Activated naive CD8-positive, alpha-beta T cell treated with anti-CD3 and anti-CD28 coated beads, Interleukin-2, amount 50 U/mL, for 24 hours (primary cell): Measurements from ENCODE around the gene PDGFC.

ENCODE experiments used
- ATAC-seq: fragments of 150-1000 bp; cut with Tn5 transposase; one replicate; pipeline ENCODE4 v1.10.0; 2021
- DNase-seq: peaks from one replicate; pipeline ENCODE4 v3.0.0; 2021
- H3K27ac Mint-ChIP-seq: one replicate; pipeline ENCODE4 v1.8.0; 2021; ENCODE audit warnings: mild to moderate bottlenecking, mixed read lengths
- H3K27me3 Mint-ChIP-seq: one replicate; pipeline ENCODE4 v1.8.0; 2021; ENCODE audit warnings: mixed read lengths
- H3K36me3 Mint-ChIP-seq: one replicate; pipeline ENCODE4 v1.8.0; 2021; ENCODE audit warnings: low read depth, mixed read lengths
- H3K4me1 Mint-ChIP-seq: one replicate; pipeline ENCODE4 v1.8.0; 2021; ENCODE audit warnings: mixed read lengths
- H3K4me3 Mint-ChIP-seq: one replicate; pipeline ENCODE4 v1.8.0; 2021; ENCODE audit warnings: mild to moderate bottlenecking, moderate library complexity, mixed read lengths
- H3K9me3 Mint-ChIP-seq: one replicate; pipeline ENCODE4 v1.8.0; 2021; ENCODE audit warnings: mixed read lengths

The PDGFC gene

DNA sequence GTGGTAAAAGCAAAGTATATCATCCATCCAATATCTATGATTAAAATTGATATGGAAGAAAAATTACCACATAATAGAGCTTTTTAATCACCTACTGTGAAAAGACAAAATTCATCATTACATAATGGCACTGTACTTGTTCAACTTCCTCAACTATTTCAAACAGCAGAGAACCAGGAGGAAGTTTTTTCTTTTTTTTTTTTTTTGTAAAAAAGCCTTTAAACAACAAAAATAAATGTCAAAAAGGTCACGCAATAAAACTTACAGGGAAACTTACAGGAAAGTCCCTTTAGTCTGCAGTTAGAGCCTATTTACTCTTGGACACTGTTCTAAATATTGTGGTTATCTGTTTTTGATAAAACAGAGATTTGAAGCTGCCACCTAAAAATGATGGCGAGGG lies 4.8 kb downstream of the PDGFC start:
- Mint-ChIP-seq H3K27me3 (peaks cover 41% of the 10 kb centered on the region), H3K36me3 (peaks cover 2% of the 10 kb centered on the region), H3K9me3 (peaks cover 4% of the 10 kb centered on the region), H3K4me1 (peaks cover 11% of the 10 kb centered on the region), H3K27ac (no peak overlapping the region), H3K4me3 (no peak overlapping the region)
- ATAC-seq (no peak), DNase-seq (no peak)

DNA sequence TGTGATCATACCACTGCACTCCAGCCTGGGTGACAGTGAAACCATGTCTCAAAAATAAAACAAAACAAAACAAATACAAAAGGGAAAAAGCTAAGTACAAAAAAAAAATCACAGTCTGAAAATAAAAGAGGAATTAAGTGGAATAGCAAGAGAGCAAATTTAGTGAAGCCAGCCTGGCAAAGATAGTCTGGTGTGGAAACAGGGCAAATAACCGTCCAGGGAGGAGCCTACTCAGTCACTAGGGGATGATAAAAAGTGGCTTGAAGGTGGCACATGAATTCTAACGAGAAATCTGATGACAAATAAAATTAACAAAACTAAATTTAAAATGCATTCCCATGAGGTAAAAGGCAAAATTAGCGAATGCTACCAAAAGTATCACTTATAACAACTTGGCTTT lies 8.2 kb downstream of the PDGFC start:
- peaks cover 15% of the 10 kb centered on the region for H3K27me3 Mint-ChIP-seq
- no peak for DNase-seq
- no peaks in the 10 kb centered on the region for H3K4me1 Mint-ChIP-seq
- no peak for ATAC-seq
- H3K27ac Mint-ChIP-seq: no peak overlapping the region
- no peaks in the 10 kb centered on the region for H3K36me3 Mint-ChIP-seq
- H3K9me3 Mint-ChIP-seq: no peaks in the 10 kb centered on the region
- no peak overlapping the region for H3K4me3 Mint-ChIP-seq

DNA sequence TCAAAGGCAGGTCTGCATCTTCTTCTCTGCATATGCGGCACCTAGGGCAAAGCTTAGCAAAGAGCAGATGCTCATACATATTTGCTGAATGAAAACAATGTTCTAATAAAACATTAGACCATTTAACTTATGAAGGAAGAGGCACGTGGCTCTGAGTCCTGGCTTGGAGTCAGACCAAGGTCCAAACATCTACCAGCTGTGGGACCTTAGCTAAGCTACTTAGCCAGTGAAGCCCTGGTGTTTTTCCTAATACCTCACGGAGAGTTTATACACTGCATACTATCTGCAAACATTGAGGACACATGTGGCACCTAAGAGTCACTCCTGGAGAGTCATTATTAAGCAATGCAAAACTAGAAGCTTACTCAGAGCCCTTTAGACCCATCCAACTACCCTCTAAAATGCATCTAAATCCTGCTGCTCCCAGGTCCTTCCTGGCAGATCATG lies 9.0 kb downstream of the PDGFC start:
- H3K27me3 Mint-ChIP-seq: peaks cover 8% of the 10 kb centered on the region
- no peak overlapping the region for H3K27ac Mint-ChIP-seq
- H3K4me3 Mint-ChIP-seq: no peak overlapping the region
- no peaks in the 10 kb centered on the region for H3K9me3 Mint-ChIP-seq
- no peaks in the 10 kb centered on the region for H3K4me1 Mint-ChIP-seq
- no peak for ATAC-seq
- no peaks in the 10 kb centered on the region for H3K36me3 Mint-ChIP-seq
- no peak for DNase-seq

DNA sequence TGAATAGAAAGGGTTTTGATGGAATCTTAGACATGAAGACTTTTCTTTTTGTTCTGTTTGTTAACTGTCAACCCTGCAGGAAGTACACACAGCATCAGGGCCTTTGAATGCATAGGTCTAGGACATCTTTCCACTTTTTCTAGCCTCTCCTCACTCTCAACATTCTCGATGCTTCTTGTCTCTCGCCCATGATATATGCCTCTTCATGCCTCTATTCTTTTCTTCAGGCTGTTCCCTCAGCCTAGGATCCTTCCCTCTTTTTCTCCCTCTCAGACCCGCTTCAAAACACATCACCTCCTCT lies 9.6 kb downstream of the PDGFC start:
- Mint-ChIP-seq H3K27me3 (peaks cover 3% of the 10 kb centered on the region), H3K4me1 (no peaks in the 10 kb centered on the region)

DNA sequence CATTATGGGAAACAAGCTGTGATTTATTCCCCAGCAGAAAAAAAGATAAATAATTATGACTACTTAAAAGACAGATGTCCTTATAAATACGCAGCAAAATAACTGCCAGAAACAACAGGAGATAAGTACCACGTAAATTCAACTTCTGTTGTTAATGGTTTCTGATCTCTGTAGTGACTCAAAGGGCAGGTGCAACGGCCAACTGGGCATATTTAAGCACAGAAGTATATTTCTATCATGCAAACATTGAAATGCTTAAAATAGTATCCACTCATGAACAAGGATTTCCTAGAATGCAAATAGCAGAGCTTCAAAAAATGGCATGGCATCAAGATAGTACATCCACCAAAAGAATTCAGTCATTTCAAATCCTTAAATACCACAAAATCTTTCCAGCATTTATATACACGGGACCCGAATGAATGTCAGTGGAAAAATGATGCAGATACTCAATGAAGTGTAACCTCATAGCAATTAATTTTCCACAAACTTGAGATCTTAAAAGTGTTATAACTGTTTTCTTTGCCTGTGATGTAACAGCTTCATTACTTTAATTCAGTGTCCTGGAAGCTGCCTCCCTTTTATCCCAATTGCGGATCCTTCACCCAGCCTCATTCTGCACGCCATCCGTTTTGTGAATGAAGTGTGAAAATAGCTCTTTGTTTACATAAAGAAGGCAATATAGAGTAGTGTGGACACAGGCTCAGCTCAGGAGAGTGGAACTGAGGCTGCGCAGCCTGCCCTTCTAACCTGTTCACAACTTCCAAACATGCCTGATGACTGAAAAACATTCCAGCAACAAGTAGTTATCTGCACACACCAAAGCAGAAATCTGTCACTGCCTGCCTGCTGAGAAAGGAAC lies 10.2 kb downstream of the PDGFC start:
- peaks cover 3% of the 10 kb centered on the region for H3K27me3 Mint-ChIP-seq
- ATAC-seq: no peak
- H3K9me3 Mint-ChIP-seq: peaks cover 5% of the 10 kb centered on the region
- no peaks in the 10 kb centered on the region for H3K4me1 Mint-ChIP-seq
- H3K36me3 Mint-ChIP-seq: no peaks in the 10 kb centered on the region
- no peak for DNase-seq
- no peak overlapping the region for H3K4me3 Mint-ChIP-seq
- no peak overlapping the region for H3K27ac Mint-ChIP-seq

More for the DNA sequence above, 9.6 kb downstream of the PDGFC start:
- Mint-ChIP-seq H3K4me3 (no peak overlapping the region), H3K36me3 (no peaks in the 10 kb centered on the region), H3K9me3 (peaks cover 4% of the 10 kb centered on the region), H3K27ac (no peak overlapping the region)
- ATAC-seq (no peak), DNase-seq (no peak)

DNA sequence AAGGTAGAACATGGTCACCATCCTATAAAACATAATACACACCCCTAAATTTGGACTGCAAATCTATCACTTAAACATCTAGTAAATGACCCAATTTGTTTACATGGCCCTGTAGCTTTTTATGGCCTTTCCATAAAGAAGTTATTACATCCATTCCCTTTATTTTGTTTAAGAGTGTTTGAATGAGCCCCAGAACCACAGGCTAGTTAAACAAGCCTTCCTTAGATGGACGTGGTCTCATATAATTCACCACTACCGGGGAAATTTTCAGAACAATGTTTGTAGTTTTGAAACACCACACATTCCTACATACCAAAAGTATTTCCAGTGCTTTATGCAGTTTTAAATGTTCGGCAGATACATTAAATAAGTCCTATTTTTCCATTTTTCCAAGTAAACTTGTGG lies 12.3 kb downstream of the PDGFC start:
- Mint-ChIP-seq H3K36me3 (no peaks in the 10 kb centered on the region), H3K27ac (no peak overlapping the region), H3K4me1 (no peaks in the 10 kb centered on the region), H3K4me3 (no peak overlapping the region), H3K27me3 (peaks cover 3% of the 10 kb centered on the region), H3K9me3 (peaks cover 5% of the 10 kb centered on the region)
- ATAC-seq: no peak
- DNase-seq: no peak

DNA sequence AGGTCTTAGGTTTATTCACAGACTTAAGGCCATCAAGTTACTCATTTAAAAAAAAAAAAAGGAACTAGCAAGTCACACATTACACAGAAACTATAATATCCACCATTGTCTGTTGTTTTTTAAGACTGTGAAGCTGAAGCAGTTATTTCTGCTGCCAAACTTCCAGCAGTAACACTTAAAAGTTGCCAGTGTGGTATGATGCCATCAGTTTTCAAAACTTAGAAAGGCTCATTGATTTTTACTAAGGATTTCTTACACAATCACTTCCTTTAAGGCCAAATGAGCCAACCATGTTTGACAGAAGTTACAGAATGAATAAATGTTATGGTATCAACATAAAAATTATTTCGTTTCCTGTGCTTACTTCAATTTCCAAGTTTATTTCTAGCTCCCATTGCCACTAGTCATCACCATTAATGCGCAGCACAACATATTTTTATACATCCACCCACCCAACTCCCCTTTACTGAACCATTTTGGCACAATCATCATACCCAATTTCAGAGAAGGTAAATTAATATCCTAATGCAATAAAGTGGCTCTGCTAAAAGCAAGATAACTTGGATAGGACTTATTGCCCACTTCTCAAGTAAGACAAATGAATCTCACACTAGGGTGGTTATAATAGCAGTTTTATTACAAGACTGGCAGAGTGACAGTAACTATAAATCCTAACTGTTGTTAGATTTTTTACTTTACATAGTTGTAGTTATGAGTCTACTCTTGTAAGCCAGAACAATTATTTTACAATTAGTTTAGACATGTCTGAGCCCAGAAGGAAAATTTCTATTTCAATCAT lies 13.1 kb downstream of the PDGFC start:
- DNase-seq (no peak), ATAC-seq (no peak)
- Mint-ChIP-seq H3K27me3 (peaks cover 3% of the 10 kb centered on the region), H3K4me3 (no peak overlapping the region), H3K4me1 (no peaks in the 10 kb centered on the region), H3K27ac (no peak overlapping the region), H3K36me3 (no peaks in the 10 kb centered on the region), H3K9me3 (peaks cover 5% of the 10 kb centered on the region)

DNA sequence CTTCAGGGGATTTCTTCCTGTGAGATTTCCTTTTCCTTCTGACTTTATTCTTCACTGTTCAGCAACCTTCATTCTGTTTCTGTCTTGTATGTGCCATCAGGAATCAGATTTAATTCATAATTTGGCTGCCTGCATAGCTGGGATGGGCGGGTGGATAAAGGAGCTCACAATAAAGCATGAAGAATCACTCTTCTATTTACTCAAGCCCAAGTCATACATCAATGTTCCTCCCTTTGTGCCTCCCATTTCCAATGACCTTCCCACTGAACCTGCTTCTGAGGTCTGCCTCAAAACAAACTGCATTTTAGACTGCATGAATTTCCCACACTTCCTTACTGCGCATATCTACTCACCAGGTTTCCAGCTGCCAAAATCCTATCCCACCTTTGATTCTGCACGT lies 14.0 kb downstream of the PDGFC start:
- DNase-seq: no peak
- no peaks in the 10 kb centered on the region for H3K4me1 Mint-ChIP-seq
- ATAC-seq: no peak
- H3K27me3 Mint-ChIP-seq: peaks cover 3% of the 10 kb centered on the region
- peaks cover 5% of the 10 kb centered on the region for H3K9me3 Mint-ChIP-seq
- no peak overlapping the region for H3K27ac Mint-ChIP-seq
- H3K36me3 Mint-ChIP-seq: no peaks in the 10 kb centered on the region
- H3K4me3 Mint-ChIP-seq: no peak overlapping the region

DNA sequence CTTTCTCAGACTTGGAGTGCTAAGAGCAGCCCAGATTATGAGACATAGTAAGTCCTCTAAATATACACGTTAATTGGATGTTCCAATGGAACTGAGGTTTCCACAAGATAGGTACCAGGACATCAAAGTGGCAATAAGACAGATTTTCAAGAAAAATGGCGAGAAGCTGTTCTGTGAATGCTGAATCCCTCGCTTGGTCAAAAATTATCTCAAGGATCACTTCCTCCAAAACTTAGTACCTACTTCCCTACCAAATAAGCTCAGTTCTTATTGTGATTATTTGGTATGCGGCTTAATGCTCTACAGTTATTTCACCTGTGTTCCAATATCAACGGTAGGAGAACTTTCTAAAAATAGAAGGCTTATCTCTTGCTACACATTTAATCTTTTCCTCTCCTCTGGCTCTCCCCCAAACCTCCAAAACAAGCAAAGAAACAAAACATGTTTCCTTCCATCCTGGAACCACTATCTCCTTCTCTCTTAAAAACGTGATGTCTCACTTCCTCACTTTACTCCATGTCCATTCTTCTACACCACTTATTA lies 14.7 kb downstream of the PDGFC start:
- ATAC-seq: no peak
- H3K4me1 Mint-ChIP-seq: no peaks in the 10 kb centered on the region
- no peaks in the 10 kb centered on the region for H3K36me3 Mint-ChIP-seq
- DNase-seq: no peak
- no peak overlapping the region for H3K4me3 Mint-ChIP-seq
- H3K27me3 Mint-ChIP-seq: no peaks in the 10 kb centered on the region
- H3K27ac Mint-ChIP-seq: no peak overlapping the region
- H3K9me3 Mint-ChIP-seq: peaks cover 5% of the 10 kb centered on the region

DNA sequence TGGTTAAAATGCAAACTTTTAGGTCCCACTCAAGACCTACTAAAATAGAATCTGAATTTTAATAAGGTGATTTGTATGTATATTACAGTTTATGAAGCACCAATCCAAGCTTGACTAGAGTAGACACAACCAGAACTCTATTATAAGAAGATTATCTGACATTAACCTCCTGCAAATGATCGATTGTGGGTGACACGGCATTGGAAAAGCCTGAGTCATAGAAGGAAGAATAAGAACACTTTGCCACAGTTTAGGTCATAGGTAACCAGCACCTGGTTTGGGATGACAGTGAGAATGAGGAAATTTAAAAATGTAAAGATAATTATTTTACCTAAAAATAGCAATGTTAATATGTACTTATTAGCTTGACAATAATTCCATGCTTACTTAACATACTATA lies 15.2 kb downstream of the PDGFC start:
- Mint-ChIP-seq H3K27me3 (no peaks in the 10 kb centered on the region), H3K4me3 (no peak overlapping the region), H3K9me3 (peaks cover 5% of the 10 kb centered on the region), H3K36me3 (no peaks in the 10 kb centered on the region), H3K27ac (no peak overlapping the region), H3K4me1 (no peaks in the 10 kb centered on the region)
- DNase-seq (no peak), ATAC-seq (no peak)

DNA sequence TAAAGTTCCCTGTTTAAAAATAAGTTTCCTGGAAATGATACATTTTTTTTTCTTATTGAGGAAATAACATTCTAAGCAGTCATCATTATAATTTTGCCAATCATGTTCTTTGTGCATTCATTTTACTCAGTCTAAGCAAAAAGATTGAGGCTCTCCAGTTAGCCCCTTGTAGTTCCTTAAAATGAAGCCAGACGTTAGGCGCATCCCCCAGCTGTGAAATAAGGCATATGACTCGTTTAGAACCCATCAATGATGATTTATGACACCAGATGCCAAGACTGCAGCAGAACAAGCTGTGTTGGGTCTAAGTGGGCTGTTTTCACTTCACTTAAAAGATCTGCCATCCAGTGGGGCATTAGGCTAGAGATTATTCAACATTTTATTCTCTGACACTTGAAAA lies 17.0 kb downstream of the PDGFC start:
- Mint-ChIP-seq H3K36me3 (no peaks in the 10 kb centered on the region), H3K9me3 (peaks cover 5% of the 10 kb centered on the region), H3K27ac (no peak overlapping the region), H3K4me3 (no peak overlapping the region), H3K4me1 (no peaks in the 10 kb centered on the region), H3K27me3 (no peaks in the 10 kb centered on the region)
- DNase-seq (no peak), ATAC-seq (no peak)

DNA sequence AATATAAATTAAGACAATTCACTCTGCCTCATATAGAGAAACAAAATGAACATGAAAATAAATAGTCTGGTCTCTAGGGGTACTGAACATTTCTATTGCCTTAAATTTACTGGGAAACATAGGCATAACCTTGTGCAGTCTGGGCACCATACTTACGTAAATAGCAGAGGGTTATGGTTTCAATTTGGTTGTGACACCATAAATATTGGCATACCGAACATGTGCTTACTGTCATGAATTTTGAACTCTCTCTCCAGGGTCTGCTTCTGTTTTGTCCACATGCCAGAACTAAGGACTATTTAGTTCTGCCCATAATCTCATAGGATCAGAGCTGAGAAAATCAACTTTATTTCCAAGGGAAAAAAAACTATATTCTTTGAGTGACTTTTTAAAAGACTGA lies 17.6 kb downstream of the PDGFC start:
- Mint-ChIP-seq H3K4me3 (no peak overlapping the region), H3K27me3 (no peaks in the 10 kb centered on the region), H3K36me3 (no peaks in the 10 kb centered on the region), H3K9me3 (peaks cover 5% of the 10 kb centered on the region), H3K4me1 (no peaks in the 10 kb centered on the region), H3K27ac (no peak overlapping the region)
- DNase-seq: no peak
- no peak for ATAC-seq

DNA sequence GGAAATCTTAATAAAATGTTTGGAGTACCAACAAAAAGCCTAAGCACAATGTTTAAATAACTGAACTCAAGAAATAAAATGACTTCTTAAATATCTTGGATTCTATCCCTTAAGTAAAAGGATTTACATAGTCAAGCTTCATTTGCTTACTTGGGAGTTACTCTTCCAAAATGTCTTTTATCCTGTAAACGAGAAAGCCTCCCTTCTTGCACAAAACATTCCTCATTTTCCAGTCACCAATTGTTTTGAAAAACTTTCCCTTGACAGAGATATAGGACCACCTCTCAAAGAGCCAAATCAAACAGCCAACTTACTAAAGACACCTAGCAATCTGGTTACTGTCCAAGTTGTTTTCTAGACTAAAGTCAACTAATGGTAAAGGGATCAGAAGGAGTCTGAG lies 18.6 kb downstream of the PDGFC start:
- Mint-ChIP-seq H3K4me1 (no peaks in the 10 kb centered on the region), H3K27ac (no peak overlapping the region), H3K4me3 (no peak overlapping the region), H3K9me3 (peaks cover 5% of the 10 kb centered on the region), H3K27me3 (no peaks in the 10 kb centered on the region), H3K36me3 (no peaks in the 10 kb centered on the region)
- ATAC-seq (no peak), DNase-seq (no peak)

DNA sequence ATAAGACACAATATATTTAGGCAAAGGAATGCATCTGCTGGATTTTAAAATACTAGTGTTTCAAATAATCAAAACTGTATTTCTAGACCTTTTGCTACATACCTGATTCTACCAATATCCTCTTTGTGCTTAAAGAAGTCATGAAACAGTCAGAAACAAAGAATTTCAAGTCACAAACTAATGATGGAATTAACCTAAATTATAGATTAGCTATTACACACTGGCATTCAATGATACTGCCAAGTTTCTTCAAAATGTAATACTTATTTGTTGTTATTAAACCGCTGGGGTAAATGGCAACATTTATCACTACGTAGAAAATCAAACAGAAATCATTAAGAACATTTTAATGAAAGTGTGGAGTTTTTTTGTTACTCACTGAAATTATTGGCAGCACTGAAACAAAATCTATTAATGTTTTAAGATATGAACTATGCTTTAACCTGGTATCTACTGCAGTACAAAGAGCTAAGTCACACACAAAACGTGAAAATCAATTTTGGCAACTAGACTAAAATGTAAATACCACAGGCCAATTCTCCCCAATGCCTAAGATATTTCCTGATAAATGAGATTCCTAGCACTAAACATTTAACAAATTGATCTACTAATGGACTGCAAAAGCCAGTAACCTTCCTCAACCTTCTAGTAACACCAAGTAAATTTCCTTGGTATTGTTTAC lies 19.4 kb downstream of the PDGFC start:
- Mint-ChIP-seq H3K27ac (no peak overlapping the region), H3K36me3 (no peaks in the 10 kb centered on the region), H3K4me3 (no peak overlapping the region), H3K4me1 (no peaks in the 10 kb centered on the region), H3K9me3 (peaks cover 3% of the 10 kb centered on the region), H3K27me3 (no peaks in the 10 kb centered on the region)
- no peak for DNase-seq
- ATAC-seq: no peak

DNA sequence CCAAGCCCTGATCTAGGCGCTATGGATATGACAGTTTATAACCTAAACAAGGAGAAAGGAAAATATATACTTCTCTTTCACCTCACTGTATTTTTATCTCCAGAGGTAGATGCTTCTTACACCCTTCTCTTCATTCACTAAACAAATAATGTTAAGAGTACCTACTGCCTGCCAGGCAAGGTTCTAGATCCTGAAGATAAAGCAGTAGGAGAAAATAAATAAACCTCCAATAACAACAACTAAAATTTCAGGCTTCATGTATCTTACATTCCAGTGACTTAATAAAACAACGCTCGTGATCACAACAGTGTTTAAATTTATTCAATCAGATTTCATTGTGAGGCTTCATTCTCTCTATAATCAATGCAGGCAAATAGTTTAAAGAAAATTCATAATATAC lies 20.7 kb downstream of the PDGFC start:
- H3K4me1 Mint-ChIP-seq: no peaks in the 10 kb centered on the region
- ATAC-seq: no peak
- no peaks in the 10 kb centered on the region for H3K9me3 Mint-ChIP-seq

More for the DNA sequence above, 20.7 kb downstream of the PDGFC start:
- no peak overlapping the region for H3K27ac Mint-ChIP-seq
- no peaks in the 10 kb centered on the region for H3K27me3 Mint-ChIP-seq
- no peaks in the 10 kb centered on the region for H3K36me3 Mint-ChIP-seq
- DNase-seq: no peak
- H3K4me3 Mint-ChIP-seq: no peak overlapping the region
